Astrocyte (in vitro differentiated cells and primary cell): ENCODE measurements around the gene COG4. TPM values are rescaled to one million over a fixed set of nuclear protein-coding genes. Genes with fewer than 3 reads are reported as not detected.
A peak's percentile ranks its signal among the peaks of the same experiment; 100 is the strongest.

Experiments
- DNase-seq: peaks from one replicate; pipeline ENCODE4 v3.0.0-alpha.2; 2010; ENCODE audit warnings: low read depth
- FAIRE-seq: peaks from 2 replicates; lab custom pipeline; 2011; peaks lifted over from hg19 to GRCh38; lab: Jason Lieb, UNC
- H2AFZ ChIP-seq: 2 replicates; pipeline ENCODE4 v1.6.0; 2012; ENCODE audit warnings: low read depth, low read length, inconsistent platforms
- H3K27ac ChIP-seq: 2 replicates; pipeline ENCODE4 v1.5.1; 2011; ENCODE audit warnings: low read depth, low read length, inconsistent platforms
- H3K27me3 ChIP-seq: 2 replicates; pipeline ENCODE4 v1.6.0; 2011; ENCODE audit warnings: low read length, inconsistent platforms; ENCODE audit not compliant: insufficient read depth
- H3K36me3 ChIP-seq: 2 replicates; pipeline ENCODE4 v1.5.1; 2011; ENCODE audit warnings: low read length, inconsistent platforms; ENCODE audit not compliant: insufficient read depth
- H3K4me1 ChIP-seq: 2 replicates; pipeline ENCODE4 v1.5.1; 2011; ENCODE audit warnings: low read length, inconsistent platforms; ENCODE audit not compliant: insufficient read depth
- H3K4me2 ChIP-seq: 2 replicates; pipeline ENCODE4 v1.6.0; 2012; ENCODE audit warnings: low read length, inconsistent platforms
- H3K4me3 ChIP-seq: 2 replicates; pipeline ENCODE4 v1.5.1; 2011; ENCODE audit warnings: low read depth, mild to moderate bottlenecking, low read length, inconsistent platforms; ENCODE audit not compliant: insufficient read depth
- H3K79me2 ChIP-seq: 2 replicates; pipeline ENCODE4 v1.6.0; 2012; ENCODE audit warnings: mild to moderate bottlenecking, low read length, inconsistent platforms; ENCODE audit not compliant: insufficient read depth
- H3K9ac ChIP-seq: 2 replicates; pipeline ENCODE4 v1.6.0; 2012; ENCODE audit warnings: mild to moderate bottlenecking, low read length, inconsistent platforms
- H3K9me3 ChIP-seq: 2 replicates; pipeline ENCODE4 v1.5.1; 2012; ENCODE audit warnings: low read depth, mild to moderate bottlenecking, low read length, inconsistent platforms; ENCODE audit not compliant: insufficient read depth
- H4K20me1 ChIP-seq: 2 replicates; pipeline ENCODE4 v1.6.0; 2012; ENCODE audit warnings: low read length, inconsistent platforms; ENCODE audit not compliant: insufficient read depth
- H3K27ac Mint-ChIP-seq: one replicate; pipeline ENCODE4 v1.8.0; 2021; ENCODE audit warnings: mild to moderate bottlenecking, mixed read lengths; ENCODE audit not compliant: unreplicated experiment
- H3K27me3 Mint-ChIP-seq: one replicate; pipeline ENCODE4 v1.8.0; 2021; ENCODE audit warnings: low read depth, mixed read lengths; ENCODE audit not compliant: unreplicated experiment
- H3K36me3 Mint-ChIP-seq: one replicate; pipeline ENCODE4 v1.8.0; 2021; ENCODE audit warnings: low read depth, mixed read lengths; ENCODE audit not compliant: unreplicated experiment
- H3K4me1 Mint-ChIP-seq: one replicate; pipeline ENCODE4 v1.8.0; 2021; ENCODE audit warnings: low read depth, mixed read lengths; ENCODE audit not compliant: unreplicated experiment
- H3K4me3 Mint-ChIP-seq: one replicate; pipeline ENCODE4 v1.8.0; 2021; ENCODE audit warnings: mild to moderate bottlenecking, moderate library complexity, mixed read lengths; ENCODE audit not compliant: unreplicated experiment
- H3K9me3 Mint-ChIP-seq: one replicate; pipeline ENCODE4 v1.8.0; 2021; ENCODE audit warnings: mild to moderate bottlenecking, mixed read lengths; ENCODE audit not compliant: unreplicated experiment
- CTCF ChIP-seq: IDR thresholded peaks from 2 replicates; pipeline ENCODE4 v1.5.1; 2011; ENCODE audit warnings: low read depth, mild to moderate bottlenecking, inconsistent platforms, low read length, moderate library complexity; ENCODE audit not compliant: insufficient read depth
- EZH2 ChIP-seq: IDR thresholded peaks from 2 replicates; pipeline ENCODE4 v1.6.1; 2012; ENCODE audit warnings: mild to moderate bottlenecking, low read length, inconsistent platforms; ENCODE audit not compliant: insufficient read depth
- total RNA-seq: library from RNA; stranded (reverse); gene quantifications from 2 replicates; pipeline ENCODE4 v1.2.1, GENCODE V29; 2021

Gene COG4
- total RNA-seq, 1 donor from 2014 or later, result 42.6 TPM

GRCh38 chr16:70465999-70466804 lies 57.2 kb downstream of the COG4 start:
- Histone ChIP-seq H3K9me3 (no peaks in the 10 kb centered on the region), H3K4me2 (no peak overlapping the region), H3K9ac (no peak overlapping the region), H4K20me1 (no peaks in the 10 kb centered on the region), H3K36me3 (no peaks in the 10 kb centered on the region), H3K4me1 (no peaks in the 10 kb centered on the region), H3K27me3 (no peaks in the 10 kb centered on the region), H3K4me3 (no peak overlapping the region), H3K27ac (no peak overlapping the region), H3K79me2 (no peaks in the 10 kb centered on the region), H2AFZ (no peak overlapping the region)
- Mint-ChIP-seq H3K9me3 (no peaks in the 10 kb centered on the region), H3K27ac (no peak overlapping the region), H3K4me1 (peaks cover 1% of the 10 kb centered on the region), H3K4me3 (no peak overlapping the region), H3K27me3 (peaks cover 2% of the 10 kb centered on the region), H3K36me3 (peaks cover 11% of the 10 kb centered on the region)
- DNase-seq (no peak), FAIRE-seq (no peak)
- TF ChIP-seq CTCF (no peak), EZH2 (no peak)

- Histone ChIP-seq H4K20me1 (no peaks in the 10 kb centered on the region), H3K4me1 (no peaks in the 10 kb centered on the region), H3K36me3 (no peaks in the 10 kb centered on the region), H3K27me3 (no peaks in the 10 kb centered on the region), H3K4me2 (no peak overlapping the region), H3K9me3 (no peaks in the 10 kb centered on the region), H3K27ac (no peak overlapping the region), H3K4me3 (no peak overlapping the region), H2AFZ (no peak overlapping the region), H3K9ac (no peak overlapping the region), H3K79me2 (no peaks in the 10 kb centered on the region)
- Mint-ChIP-seq H3K27me3 (peaks cover under 1% of the 10 kb centered on the region), H3K36me3 (peaks cover 8% of the 10 kb centered on the region), H3K27ac (no peak overlapping the region), H3K4me3 (no peak overlapping the region), H3K4me1 (peaks cover 8% of the 10 kb centered on the region), H3K9me3 (no peaks in the 10 kb centered on the region)
- TF ChIP-seq EZH2 (no peak), CTCF (no peak)
- DNase-seq (no peak), FAIRE-seq (no peak)
Measured at GRCh38 chr16:70463235-70463634, 60.1 kb downstream of the COG4 start.

GRCh38 chr16:70460737-70461261 lies 62.6 kb downstream of the COG4 start:
- no peaks in the 10 kb centered on the region for H3K27me3 ChIP-seq
- TF ChIP-seq CTCF, result no peak
- no peak for TF ChIP-seq EZH2
- H2AFZ ChIP-seq, result no peak overlapping the region
- Mint-ChIP-seq H3K27me3 (no peaks in the 10 kb centered on the region), H3K9me3 (no peaks in the 10 kb centered on the region), H3K27ac (peak overlapping the region; percentile 34), H3K36me3 (peaks cover 6% of the 10 kb centered on the region), H3K4me1 (peaks cover 8% of the 10 kb centered on the region), H3K4me3 (no peak overlapping the region)
- no peak overlapping the region for H3K9ac ChIP-seq
- no peaks in the 10 kb centered on the region for H3K79me2 ChIP-seq
- H3K4me1 ChIP-seq, result no peaks in the 10 kb centered on the region
- no peaks in the 10 kb centered on the region for H4K20me1 ChIP-seq
- no peak for DNase-seq
- H3K27ac ChIP-seq, result no peak overlapping the region
- no peaks in the 10 kb centered on the region for H3K9me3 ChIP-seq
- no peaks in the 10 kb centered on the region for H3K36me3 ChIP-seq
- no peak for FAIRE-seq
- H3K4me2 ChIP-seq, result no peak overlapping the region
- no peak overlapping the region for H3K4me3 ChIP-seq
